Esophagus muscularis mucosa (tissue), 4 donors: ENCODE results near the gene BPTF. TPM values are rescaled to one million over a fixed set of nuclear protein-coding genes. Genes with fewer than 3 reads are reported as not detected.

Experiments used
- DNase-seq: peaks from one replicate; pipeline ENCODE4 v3.0.0-alpha.2; 2017; ENCODE audit errors: extremely low spot score
- H3K27ac ChIP-seq, 4 donors: fragments of 200-600 bp; sonication (generic); replicated peaks in 1 of 4; 1 replicate in 3 of 4; 2 replicates in 1 of 4; pipeline ENCODE4 v1.5.1; 2016 to 2019; ENCODE audit warnings: mild to moderate bottlenecking in 1 of 4
- H3K27me3 ChIP-seq, 4 donors: fragments of 200-600 bp; sonication (generic); one replicate each; pipeline versions ENCODE4 v1.5.1 to v1.6.0; 2016 to 2019
- H3K36me3 ChIP-seq, 4 donors: fragments of 200-600 bp; sonication (generic); one replicate each; pipeline ENCODE4 v1.5.1; 2016 to 2019
- H3K4me1 ChIP-seq, 4 donors: fragments of 200-600 bp; sonication (generic); one replicate each; pipeline ENCODE4 v1.5.1; 2016 to 2019
- H3K4me3 ChIP-seq, 4 donors: fragments of 200-600 bp; sonication (generic); 1 replicate in 2 of 4; 2 replicates in 2 of 4; pipeline ENCODE4 v1.5.1; 2016 to 2019; ENCODE audit warnings: mild to moderate bottlenecking in 4 of 4, moderate library complexity in 1 of 4
- H3K9me3 ChIP-seq, 4 donors: fragments of 200-600 bp; sonication (generic); 1 replicate in 3 of 4; 2 replicates in 1 of 4; pipeline ENCODE4 v1.5.1; 2016 to 2019
- EP300 ChIP-seq: sonication (generic); formaldehyde crosslinking; IDR thresholded peaks from one replicate; pipeline ENCODE4 v1.6.1; 2017; ENCODE audit warnings: antibody characterized with exemption
- POLR2A ChIP-seq: fragments of 450-650 bp; IDR thresholded peaks from one replicate; pipeline ENCODE4 v1.6.1; 2017; ENCODE audit warnings: antibody characterized with exemption, moderate library complexity, mild to moderate bottlenecking, low read depth
- POLR2AphosphoS5 ChIP-seq, 2 donors: sonication (generic); formaldehyde crosslinking; IDR thresholded peaks; one replicate each; pipeline ENCODE4 v1.6.1; 2017; ENCODE audit warnings: antibody characterized with exemption in 2 of 2
- WGBS: methylation state at CpG from one replicate; pipeline ENCODE4 v1.1.5; 2018; 5-methylcytosine and 5-hydroxymethylcytosine counted together
- intact Hi-C: fragments of 100-400 bp; cut with DNase I; formaldehyde crosslinking; loops from one replicate; pipeline ENCODE4 v1.15.1; 2023
- total RNA-seq, 4 donors: library from RNA; depleted of rRNA; stranded (reverse); fragments of >200 nt; gene quantifications; one replicate each; pipeline versions ENCODE4 v1.1.0 to v1.2.1, GENCODE V29; 2016
- TF ChIP-seq, protein P1 (sequence below), 3 experiments: fragments of 200-600 bp in 2 of 3; fragments of 450-650 bp in 1 of 3; sonication (generic) in 2 of 3; IDR thresholded peaks; one replicate each; pipeline ENCODE4 v1.5.1; 2017 to 2019; ENCODE audit warnings: antibody characterized with exemption in 3 of 3, mild to moderate bottlenecking in 2 of 3, moderate library complexity in 1 of 3

Gene BPTF
- total RNA-seq, 4 donors from 2014 or later: 60.3 to 77.7 (median 74.2) TPM

DNA sequence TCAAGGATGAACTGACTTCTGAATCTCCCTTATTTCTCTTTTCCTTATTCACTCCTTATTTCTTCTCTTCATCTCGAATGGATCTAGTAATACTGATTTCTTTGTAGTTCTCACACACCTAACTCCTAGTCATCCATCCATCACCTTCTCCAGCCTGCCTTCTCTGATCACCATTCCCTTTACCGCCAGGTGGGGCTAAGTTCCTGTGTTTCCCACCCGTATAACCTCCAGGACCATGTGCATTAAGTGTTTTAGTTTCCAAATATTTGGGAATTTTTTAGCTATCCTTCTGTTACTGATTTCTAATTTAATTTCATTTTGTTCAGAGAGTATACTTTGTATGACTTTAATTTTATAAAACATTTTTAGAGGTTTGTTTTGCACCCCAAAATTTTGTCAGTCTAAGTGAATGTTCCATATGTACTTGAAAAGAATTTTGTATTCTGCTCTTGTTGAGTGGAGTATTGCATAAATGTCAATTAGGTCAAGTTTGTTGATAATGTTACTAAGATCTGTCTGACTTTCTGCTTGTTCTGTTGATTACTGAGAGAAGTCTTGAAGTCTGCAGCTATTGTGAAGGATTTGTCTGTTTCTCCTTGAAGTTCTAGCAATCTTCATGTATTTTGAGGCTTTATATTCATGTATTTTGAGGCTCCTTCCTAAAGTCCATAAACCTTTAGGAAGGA lies 8.8 kb downstream of the BPTF start:
- intact Hi-C loops: no loop called here
- no peak for DNase-seq
- 86% methylated on average over 3 of the region's 3 CpGs for WGBS
- Histone ChIP-seq H3K9me3 (no peaks in the 10 kb centered on the region), H3K4me1 (peaks cover 42 to 75% (median 68%) of the 10 kb centered on the region in 4 donors), H3K36me3 (no peaks in the 10 kb centered on the region), H3K27ac (no peak overlapping the region), H3K27me3 (no peaks in the 10 kb centered on the region), H3K4me3 (no peak overlapping the region)
- TF ChIP-seq EP300 (no peak), POLR2A (no peak)
- TF ChIP-seq, protein P1, sequence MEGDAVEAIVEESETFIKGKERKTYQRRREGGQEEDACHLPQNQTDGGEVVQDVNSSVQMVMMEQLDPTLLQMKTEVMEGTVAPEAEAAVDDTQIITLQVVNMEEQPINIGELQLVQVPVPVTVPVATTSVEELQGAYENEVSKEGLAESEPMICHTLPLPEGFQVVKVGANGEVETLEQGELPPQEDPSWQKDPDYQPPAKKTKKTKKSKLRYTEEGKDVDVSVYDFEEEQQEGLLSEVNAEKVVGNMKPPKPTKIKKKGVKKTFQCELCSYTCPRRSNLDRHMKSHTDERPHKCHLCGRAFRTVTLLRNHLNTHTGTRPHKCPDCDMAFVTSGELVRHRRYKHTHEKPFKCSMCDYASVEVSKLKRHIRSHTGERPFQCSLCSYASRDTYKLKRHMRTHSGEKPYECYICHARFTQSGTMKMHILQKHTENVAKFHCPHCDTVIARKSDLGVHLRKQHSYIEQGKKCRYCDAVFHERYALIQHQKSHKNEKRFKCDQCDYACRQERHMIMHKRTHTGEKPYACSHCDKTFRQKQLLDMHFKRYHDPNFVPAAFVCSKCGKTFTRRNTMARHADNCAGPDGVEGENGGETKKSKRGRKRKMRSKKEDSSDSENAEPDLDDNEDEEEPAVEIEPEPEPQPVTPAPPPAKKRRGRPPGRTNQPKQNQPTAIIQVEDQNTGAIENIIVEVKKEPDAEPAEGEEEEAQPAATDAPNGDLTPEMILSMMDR (IDR thresholded peaks at IDR 0.05): no peak

DNA sequence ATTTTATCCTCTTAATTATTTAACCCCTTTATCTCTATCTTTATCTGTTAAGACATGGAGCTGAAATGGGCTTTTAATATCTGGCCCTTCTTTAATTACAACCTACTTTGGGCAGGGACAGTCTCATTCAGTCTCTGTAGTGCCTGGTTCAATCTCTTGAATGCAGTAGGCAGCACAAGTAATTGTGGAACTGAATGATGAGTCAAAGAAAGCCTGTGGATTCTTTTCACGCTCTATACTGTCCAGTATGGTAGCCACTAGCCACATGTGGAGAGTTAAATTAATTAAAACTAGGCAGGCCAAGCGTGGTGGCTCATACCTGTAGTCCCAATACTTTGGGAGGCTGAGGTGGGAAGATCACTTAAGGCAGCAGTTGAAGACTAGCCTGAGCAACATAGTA lies 9.3 kb downstream of the BPTF start:
- no peaks in the 10 kb centered on the region for H3K27me3 ChIP-seq
- H3K4me1 ChIP-seq: peaks cover 37 to 69% (median 64%) of the 10 kb centered on the region in 4 donors
- H3K9me3 ChIP-seq: no peaks in the 10 kb centered on the region
- H3K27ac ChIP-seq: no peak overlapping the region
- DNase-seq: no peak
- 89% methylated on average over 2 of the region's 2 CpGs for WGBS
- H3K4me3 ChIP-seq: no peak overlapping the region
- intact Hi-C loops: no loop called here
- TF ChIP-seq, protein P1 (IDR thresholded peaks at IDR 0.05): no peak
- TF ChIP-seq EP300: no peak
- no peaks in the 10 kb centered on the region for H3K36me3 ChIP-seq

DNA sequence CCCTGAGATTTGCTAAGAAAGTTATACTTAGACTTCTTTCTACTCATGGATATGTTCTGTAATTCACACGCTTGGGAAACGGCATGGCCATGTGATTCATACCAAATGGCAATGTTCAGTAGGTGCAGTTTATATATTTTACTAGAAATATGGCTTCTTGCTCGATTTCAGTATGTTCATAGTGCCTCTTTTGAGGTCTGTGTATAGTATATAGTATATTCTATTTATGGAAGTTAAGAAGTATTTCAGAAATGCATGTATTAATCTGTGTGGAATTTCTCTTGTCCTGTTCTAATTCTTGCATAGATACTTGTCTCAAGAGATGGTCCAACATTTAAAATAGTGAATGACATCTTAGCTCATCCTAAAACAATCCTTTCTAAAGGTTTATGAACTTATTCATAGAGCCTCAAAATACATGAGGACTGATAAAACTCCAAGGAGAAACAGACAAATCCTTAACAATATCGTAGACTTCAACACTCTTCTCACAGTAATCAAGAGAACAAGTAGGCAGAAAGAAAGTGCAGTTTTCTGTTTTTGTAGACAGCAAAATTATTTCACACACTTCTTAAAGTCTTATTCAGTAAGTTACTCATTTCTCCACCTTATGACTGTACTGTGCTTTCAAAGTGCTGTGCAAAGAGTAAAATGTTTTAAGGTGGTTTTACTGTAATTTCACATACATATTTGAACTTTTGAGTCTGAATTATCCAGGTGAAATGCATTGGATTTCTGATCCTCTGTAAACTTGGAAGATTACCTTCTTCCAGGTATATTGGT lies 11.1 kb downstream of the BPTF start:
- Histone ChIP-seq H3K27ac (peak overlapping the region in 1 of 4 donors; percentile 35), H3K9me3 (no peaks in the 10 kb centered on the region), H3K27me3 (no peaks in the 10 kb centered on the region), H3K36me3 (no peaks in the 10 kb centered on the region), H3K4me1 (peaks cover 19 to 58% (median 52%) of the 10 kb centered on the region in 4 donors), H3K4me3 (no peak overlapping the region)
- intact Hi-C loops: no loop called here
- no peak for TF ChIP-seq POLR2A
- TF ChIP-seq, protein P1 (IDR thresholded peaks at IDR 0.05): no peak
- TF ChIP-seq POLR2AphosphoS5 (IDR thresholded peaks at IDR 0.05): no peak
- no peak for TF ChIP-seq EP300
- no peak for DNase-seq
- WGBS: 28% methylated on average over 4 of the region's 4 CpGs

DNA sequence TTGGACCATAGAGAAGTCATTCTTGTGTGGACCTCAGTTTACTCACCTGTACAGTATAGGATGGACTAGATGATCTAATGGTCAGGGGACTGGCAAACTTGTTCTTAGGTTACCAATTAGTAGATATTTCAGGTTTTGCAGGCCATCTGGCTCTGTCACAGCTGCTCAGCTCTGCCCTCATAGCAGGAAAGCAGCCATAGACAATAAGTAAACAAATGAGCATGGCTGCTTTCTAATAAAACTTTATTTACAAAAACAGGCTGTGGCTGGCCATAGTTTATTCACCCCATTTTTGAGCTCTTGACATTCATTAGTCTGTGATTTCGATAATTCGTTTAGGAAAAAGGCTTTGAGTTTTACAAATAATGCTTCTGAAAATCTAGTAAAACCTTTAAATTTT lies 12.7 kb downstream of the BPTF start:
- Histone ChIP-seq H3K4me3 (no peak overlapping the region), H3K9me3 (no peaks in the 10 kb centered on the region), H3K27me3 (no peaks in the 10 kb centered on the region), H3K36me3 (no peaks in the 10 kb centered on the region), H3K27ac (no peak overlapping the region), H3K4me1 (peaks cover 16 to 55% (median 46%) of the 10 kb centered on the region in 4 donors)
- WGBS: 89% methylated on average over 2 of the region's 2 CpGs
- TF ChIP-seq, protein P1 (IDR thresholded peaks at IDR 0.05): no peak
- TF ChIP-seq POLR2AphosphoS5 (IDR thresholded peaks at IDR 0.05): no peak
- TF ChIP-seq EP300: no peak
- TF ChIP-seq POLR2A: no peak
- no peak for DNase-seq
- intact Hi-C loops: no loop called here
